Measurements from ENCODE around the gene VPS13D. TPM values are rescaled to one million over a fixed set of nuclear protein-coding genes. Genes with fewer than 3 reads are reported as not detected.

VPS13D gene
- total and polyA plus RNA-seq, 4 donors = 10.2 to 68.3 (median 12.6) TPM

- Histone ChIP-seq H3K9ac (ENCODE audit: low read depth in 1 of 2, low read length in 2 of 2) (no peak overlapping the region), H3K4me1 (ENCODE audit: control insufficient read depth in 4 of 4, insufficient read depth in 4 of 4, low read length in 3 of 4) (peaks cover 0 to 2% (median 0%) of the 10 kb centered on the region in 4 donors), H3K9me3 (ENCODE audit: control insufficient read depth in 4 of 4, low read length in 3 of 4) (no peaks in the 10 kb centered on the region), H3K27me3 (ENCODE audit: control insufficient read depth in 4 of 4, insufficient read depth in 4 of 4, low read length in 3 of 4) (no peaks in the 10 kb centered on the region), H3K36me3 (ENCODE audit: control insufficient read depth in 4 of 4, insufficient read depth in 3 of 4, low read depth in 1 of 4, low read length in 3 of 4) (peaks cover 2 to 10% (median 7%) of the 10 kb centered on the region in 4 donors), H3K4me3 (ENCODE audit: low read depth in 1 of 3, low read length in 3 of 3) (no peak overlapping the region), H3K27ac (ENCODE audit: low read depth in 1 of 2, low read length in 2 of 2) (no peak overlapping the region)
- no peak for TF ChIP-seq SP1 (IDR thresholded peaks at IDR 0.05)
- TF ChIP-seq ATF3 (IDR thresholded peaks at IDR 0.05) = no peak
- no peak for TF ChIP-seq TAF1 (conservative IDR thresholded peaks at IDR 0.05)
- no peak for TF ChIP-seq MAX (IDR thresholded peaks at IDR 0.05)
- no peak for TF ChIP-seq HNF4G (IDR thresholded peaks at IDR 0.05)
- TF ChIP-seq FOXA2 (IDR thresholded peaks at IDR 0.05) = no peak
- no peak for TF ChIP-seq HNF4A (conservative IDR thresholded peaks at IDR 0.05)
- no peak for TF ChIP-seq NR2F2 (IDR thresholded peaks at IDR 0.05)
- DNase-seq (ENCODE audit: low spot score) = no peak
- WGBS = 94% methylated on average over 13 of the region's 13 CpGs
These were observed 282.0 kb downstream of the VPS13D start for GRCh38 chr1:12511516-12512468.

- no peaks in the 10 kb centered on the region for H3K27me3 ChIP-seq (ENCODE audit: control insufficient read depth in 4 of 4, insufficient read depth in 4 of 4, low read length in 3 of 4)
- peaks cover 0 to 2% (median 0%) of the 10 kb centered on the region in 4 donors for H3K4me1 ChIP-seq (ENCODE audit: control insufficient read depth in 4 of 4, insufficient read depth in 4 of 4, low read length in 3 of 4)
- H3K36me3 ChIP-seq (ENCODE audit: control insufficient read depth in 4 of 4, insufficient read depth in 3 of 4, low read depth in 1 of 4, low read length in 3 of 4) = peaks cover under 1 to 4% (median 3%) of the 10 kb centered on the region in 4 donors
- no peak for DNase-seq (ENCODE audit: low spot score)
- no peak overlapping the region for H3K9ac ChIP-seq (ENCODE audit: low read depth in 1 of 2, low read length in 2 of 2)
- no peaks in the 10 kb centered on the region for H3K9me3 ChIP-seq (ENCODE audit: control insufficient read depth in 4 of 4, low read length in 3 of 4)
- H3K27ac ChIP-seq (ENCODE audit: low read depth in 1 of 2, low read length in 2 of 2) = no peak overlapping the region
- TF ChIP-seq HNF4A (conservative IDR thresholded peaks at IDR 0.05) (no peak), REST (IDR thresholded peaks at IDR 0.05) (no peak), SP1 (IDR thresholded peaks at IDR 0.05) (no peak), CTCF (IDR thresholded peaks at IDR 0.05; ENCODE audit: low read depth, low read length, missing input control) (no peak), MAX (IDR thresholded peaks at IDR 0.05) (no peak), YY1 (IDR thresholded peaks at IDR 0.05) (no peak), EGR1 (IDR thresholded peaks at IDR 0.05; ENCODE audit: low read depth in 2 of 2) (no peak), ATF3 (IDR thresholded peaks at IDR 0.05) (no peak)
- WGBS = 96% methylated on average over 10 of the region's 10 CpGs
- no peak overlapping the region for H3K4me3 ChIP-seq (ENCODE audit: low read depth in 1 of 3, low read length in 3 of 3)
These were observed 283.4 kb downstream of the VPS13D start for GRCh38 chr1:12513181-12513580.

Data from liver (tissue), 9 donors.